H1 (cell line): ENCODE results near the gene LOXL4. TPM values are rescaled to one million over a fixed set of nuclear protein-coding genes. Genes with fewer than 3 reads are reported as not detected.

Source experiments
- CTCF ChIA-PET: fragments of 300-600 bp; sonication (Branson Sonifier 250); formaldehyde crosslinking; loops from one replicate; lab custom pipeline; 2021; ENCODE audit not compliant: partially characterized antibody; lab: Charles Lee
- POLR2A ChIA-PET: fragments of 300-600 bp; sonication (Branson Sonifier 250); formaldehyde crosslinking; loops from one replicate; lab custom pipeline; 2021; ENCODE audit warnings: inconsistent platforms; ENCODE audit not compliant: partially characterized antibody; lab: Charles Lee
- DNase-seq, 2 experiments: peaks; one replicate each; pipeline versions ENCODE4 v3.0.0 to v3.0.0-alpha.2; 2010 to 2022; ENCODE audit warnings: low spot score in 2 of 2, low read depth in 1 of 2, mixed read lengths in 1 of 2
- FAIRE-seq: peaks from 2 replicates; lab custom pipeline; 2011; peaks lifted over from hg19 to GRCh38; lab: Jason Lieb, UNC
- H2AFZ ChIP-seq: 2 replicates; pipeline ENCODE4 v1.8.1; 2012; ENCODE audit warnings: low read length, inconsistent platforms
- H2AK5ac ChIP-seq: 2 replicates; pipeline ENCODE4 v1.6.1; 2013; ENCODE audit warnings: low read depth, low read length
- H2BK120ac ChIP-seq: replicated peaks from 2 replicates; pipeline ENCODE3; 2013; ENCODE audit warnings: low read depth, low read length, inconsistent platforms
- H2BK12ac ChIP-seq: 2 replicates; pipeline ENCODE4 v1.6.1; 2013; ENCODE audit warnings: low read depth, low read length
- H2BK15ac ChIP-seq: 2 replicates; pipeline ENCODE4 v1.6.1; 2013; ENCODE audit warnings: low read length
- H2BK20ac ChIP-seq: 2 replicates; pipeline ENCODE4 v1.6.1; 2013; ENCODE audit warnings: low read length
- H2BK5ac ChIP-seq: 2 replicates; pipeline ENCODE4 v1.6.1; 2013; ENCODE audit warnings: low read depth, low read length
- H3K14ac ChIP-seq: 2 replicates; pipeline ENCODE4 v1.6.1; 2013; ENCODE audit warnings: inconsistent platforms; ENCODE audit not compliant: insufficient read length
- H3K18ac ChIP-seq: 2 replicates; pipeline ENCODE4 v1.6.1; 2013; ENCODE audit warnings: low read length; ENCODE audit errors: extremely low read depth
- H3K23ac ChIP-seq: 2 replicates; pipeline ENCODE4 v1.6.1; 2013; ENCODE audit warnings: inconsistent platforms; ENCODE audit not compliant: insufficient read length
- H3K23me2 ChIP-seq: 2 replicates; pipeline ENCODE4 v1.6.1; 2013; ENCODE audit warnings: low read depth, low read length
- H3K27ac ChIP-seq: 2 replicates; pipeline ENCODE4 v1.6.1; 2011; ENCODE audit warnings: low read depth, low read length, inconsistent platforms
- H3K27me3 ChIP-seq, 4 experiments: replicated peaks in 1 of 4; 1 replicate in 1 of 4; 2 replicates in 3 of 4; pipeline versions ENCODE4 v1.6.1 to v1.8.1; 2011 to 2013; ENCODE audit warnings: low read length in 3 of 4, mild to moderate bottlenecking in 3 of 4, inconsistent platforms in 2 of 4, mixed read lengths in 2 of 4, moderate library complexity in 1 of 4; ENCODE audit not compliant: control insufficient read depth in 3 of 4, insufficient read depth in 3 of 4; ENCODE audit errors: extremely low read depth in 1 of 4
- H3K36me3 ChIP-seq, 4 experiments: 2 replicates each; pipeline versions ENCODE4 v1.6.1 to v1.8.1; 2011 to 2013; ENCODE audit warnings: mild to moderate bottlenecking in 4 of 4, low read length in 3 of 4, moderate library complexity in 2 of 4, control low read depth in 1 of 4, inconsistent platforms in 1 of 4; ENCODE audit not compliant: insufficient read depth in 4 of 4, control insufficient read depth in 2 of 4
- H3K4ac ChIP-seq: replicated peaks from 2 replicates; pipeline ENCODE3; 2013; ENCODE audit warnings: low read length, low read depth, mixed read lengths, inconsistent platforms; ENCODE audit not compliant: insufficient read length
- H3K4me1 ChIP-seq, 4 experiments: replicated peaks in 1 of 4; 1 replicate in 1 of 4; 2 replicates in 3 of 4; pipeline versions ENCODE4 v1.6.1 to v1.8.1; 2011 to 2013; ENCODE audit warnings: low read length in 3 of 4, inconsistent platforms in 2 of 4, mixed read lengths in 1 of 4; ENCODE audit not compliant: insufficient read depth in 4 of 4, control insufficient read depth in 3 of 4
- H3K4me2 ChIP-seq, 2 experiments: 2 replicates each; pipeline versions ENCODE4 v1.6.1 to v1.8.1; 2011 to 2013; ENCODE audit warnings: low read depth in 2 of 2, low read length in 2 of 2, control low read depth in 1 of 2, inconsistent platforms in 1 of 2, mild to moderate bottlenecking in 1 of 2; ENCODE audit not compliant: insufficient read depth in 1 of 2
- H3K4me3 ChIP-seq, 4 experiments: fragments of 200-600, 300-600 bp in 1 of 4; sonication (generic), shearing (Covaris generic), sonication (Bioruptor Twin) in 1 of 4; 2 replicates each; pipeline versions ENCODE4 v1.5.1 to v1.8.1; 2011 to 2016; ENCODE audit warnings: low read length in 4 of 4, low read depth in 3 of 4, control low read depth in 2 of 4, inconsistent platforms in 2 of 4, mild to moderate bottlenecking in 2 of 4, mixed read lengths in 1 of 4, moderate library complexity in 1 of 4; ENCODE audit not compliant: insufficient read depth in 2 of 4; ENCODE audit errors: extremely low read depth in 1 of 4
- H3K56ac ChIP-seq: replicated peaks from 2 replicates; pipeline ENCODE3; 2013; ENCODE audit warnings: low read depth, mild to moderate bottlenecking, mixed read lengths, low read length, inconsistent platforms; ENCODE audit not compliant: insufficient read length
- H3K79me1 ChIP-seq: 2 replicates; pipeline ENCODE4 v1.6.1; 2013; ENCODE audit warnings: low read depth, low read length, control low read depth
- H3K79me2 ChIP-seq, 2 experiments: 2 replicates each; pipeline versions ENCODE4 v1.6.1 to v1.8.1; 2012 to 2013; ENCODE audit warnings: low read length in 2 of 2, mild to moderate bottlenecking in 2 of 2, inconsistent platforms in 1 of 2; ENCODE audit not compliant: insufficient read depth in 2 of 2, control insufficient read depth in 1 of 2
- H3K9ac ChIP-seq, 4 experiments: replicated peaks in 1 of 4; 1 replicate in 1 of 4; 2 replicates in 3 of 4; pipeline versions ENCODE4 v1.6.1 to v1.8.1; 2011 to 2013; ENCODE audit warnings: low read depth in 3 of 4, low read length in 3 of 4, control low read depth in 2 of 4, mild to moderate bottlenecking in 2 of 4, moderate library complexity in 2 of 4, inconsistent platforms in 1 of 4; ENCODE audit errors: extremely low read depth in 1 of 4
- H3K9me3 ChIP-seq, 2 experiments: 2 replicates each; pipeline versions ENCODE4 v1.6.1 to v1.8.1; 2012 to 2013; ENCODE audit warnings: mild to moderate bottlenecking in 2 of 2, moderate library complexity in 2 of 2, control low read depth in 1 of 2, inconsistent platforms in 1 of 2, low read depth in 1 of 2, low read length in 1 of 2, mixed read lengths in 1 of 2; ENCODE audit not compliant: insufficient read depth in 2 of 2
- H4K20me1 ChIP-seq, 2 experiments: replicated peaks in 1 of 2; 2 replicates each; pipeline versions ENCODE3 to v1.8.1; 2011 to 2013; ENCODE audit warnings: inconsistent platforms in 2 of 2, low read length in 2 of 2, mild to moderate bottlenecking in 1 of 2; ENCODE audit not compliant: insufficient read depth in 2 of 2, control insufficient read depth in 1 of 2
- H4K5ac ChIP-seq: 2 replicates; pipeline ENCODE4 v1.6.1; 2013; ENCODE audit warnings: low read length, low read depth, mixed read lengths, inconsistent platforms; ENCODE audit not compliant: insufficient read length
- H4K8ac ChIP-seq: 2 replicates; pipeline ENCODE4 v1.8.0; 2013; ENCODE audit warnings: mild to moderate bottlenecking, moderate library complexity, low read length, inconsistent platforms; ENCODE audit not compliant: insufficient read depth; ENCODE audit errors: extremely low read depth
- H4K91ac ChIP-seq: replicated peaks from 2 replicates; pipeline ENCODE3; 2013; ENCODE audit warnings: low read length, mixed read lengths, inconsistent platforms; ENCODE audit not compliant: insufficient read length
- ASH2L ChIP-seq: fragments of 200-600, 300-600 bp; sonication (generic); IDR thresholded peaks from one replicate; pipeline ENCODE4 v1.7.1; 2017; ENCODE audit warnings: low read length
- CTCF ChIP-seq, 3 experiments: IDR thresholded peaks; 1 replicate in 2 of 3; 2 replicates in 1 of 3; pipeline versions ENCODE4 v1.5.1 to v1.6.1; 2011; ENCODE audit warnings: low read length in 3 of 3, mild to moderate bottlenecking in 3 of 3, inconsistent platforms in 2 of 3, low read depth in 1 of 3, moderate library complexity in 1 of 3; ENCODE audit not compliant: insufficient read depth in 1 of 3; ENCODE audit errors: control extremely low read depth in 1 of 3
- E2F6 ChIP-seq: IDR thresholded peaks from 2 replicates; pipeline ENCODE4 v1.6.1; 2012; ENCODE audit warnings: inconsistent platforms
- NANOG ChIP-seq: IDR thresholded peaks from 2 replicates; pipeline ENCODE4 v1.6.1; 2011; ENCODE audit warnings: low read length, low read depth, mild to moderate bottlenecking, inconsistent platforms; ENCODE audit not compliant: insufficient read depth, poor library complexity, severe bottlenecking
- SIN3A ChIP-seq, 2 experiments: IDR thresholded peaks in 1 of 2; conservative IDR thresholded peaks in 1 of 2; 2 replicates each; pipeline ENCODE4 v1.6.1; 2011 to 2012; ENCODE audit warnings: low read length in 2 of 2, improper control_type of control experiment in 1 of 2, low read depth in 1 of 2, mild to moderate bottlenecking in 1 of 2
- SIX5 ChIP-seq: IDR thresholded peaks from 2 replicates; pipeline ENCODE4 v1.6.1; 2011; ENCODE audit warnings: mild to moderate bottlenecking, low read depth, low read length
- SP2 ChIP-seq: IDR thresholded peaks from 2 replicates; pipeline ENCODE4 v1.6.1; 2012; ENCODE audit warnings: mild to moderate bottlenecking, low read length, inconsistent platforms
- TAF7 ChIP-seq: optimal IDR thresholded peaks from 2 replicates; pipeline ENCODE3; 2011; ENCODE audit warnings: low read depth, mild to moderate bottlenecking, inconsistent platforms, low read length, moderate library complexity, borderline replicate concordance
- TBP ChIP-seq: IDR thresholded peaks from 2 replicates; pipeline ENCODE4 v1.6.1; 2011; ENCODE audit warnings: low read depth, low read length, improper control_type of control experiment
- polyA plus RNA-seq, 7 experiments: library from polyadenylated mRNA; depleted of rRNA in 3 of 7; stranded (reverse) in 5 of 7; unstranded in 2 of 7; fragments of >200 nt in 5 of 7; fragments of 200-250 nt in 2 of 7; gene quantifications; 1 replicate in 5 of 7; 2 replicates in 1 of 7; 4 replicates in 1 of 7; pipeline versions ENCODE4 v1.2.1 to v1.2.3, GENCODE V29; 2011 to 2013; ENCODE audit warnings: missing spikeins in 2 of 7, mixed read lengths in 2 of 7
- total RNA-seq: library from RNA; stranded (reverse); fragmentation: NEBNext Ultra II Directional; extraction: Animal tissue kit (Norgen Biotek cat#: 25700); gene quantifications from 2 replicates; pipeline ENCODE4 v1.2.1, GENCODE V29; 2021
- TF ChIP-seq, protein P1 (sequence below): IDR thresholded peaks from 2 replicates; pipeline ENCODE4 v1.6.1; 2011; ENCODE audit warnings: low read length, improper control_type of control experiment

Gene LOXL4
- total and polyA plus RNA-seq, 2 of the 8 experiments (the other 6 are each of a cell fraction or from before 2014, with no cell fraction given) = 0.13 to 0.27 TPM

GRCh38 chr10:98316661-98317060 is 48.7 kb upstream of the LOXL4 start:
- H2BK5ac ChIP-seq = no peak overlapping the region
- no peak overlapping the region for H2BK20ac ChIP-seq
- no peak for FAIRE-seq
- H2BK15ac ChIP-seq = no peak overlapping the region
- H3K4ac ChIP-seq = no peak overlapping the region
- CTCF ChIA-PET = interaction anchor here (1.0 to 2.2 kb wide), 4 partner anchors 14 to 146 kb away, joined by 4 to 11 read pairs (median 5); no protein-coding TSS in a partner anchor
- H3K4me1 ChIP-seq = peaks cover 0 to 3% (median 0%) of the 10 kb centered on the region in 4 experiments; a peak in 3 of 7 replicates
- no peak overlapping the region for H4K5ac ChIP-seq
- no peak overlapping the region for H3K14ac ChIP-seq
- H3K9me3 ChIP-seq = no peaks in the 10 kb centered on the region
- no peak for DNase-seq
- POLR2A ChIA-PET = no interaction called here
- H3K23me2 ChIP-seq = no peaks in the 10 kb centered on the region
- no peak overlapping the region for H3K27ac ChIP-seq
- H2BK120ac ChIP-seq = no peak overlapping the region
- H3K56ac ChIP-seq = no peak overlapping the region
- H3K18ac ChIP-seq = no peak overlapping the region
- no peak overlapping the region for H3K4me2 ChIP-seq
- no peak overlapping the region for H3K4me3 ChIP-seq
- no peaks in the 10 kb centered on the region for H3K27me3 ChIP-seq
- no peak overlapping the region for H2AFZ ChIP-seq
- no peak overlapping the region for H4K91ac ChIP-seq
- H3K79me1 ChIP-seq = no peaks in the 10 kb centered on the region
- H4K20me1 ChIP-seq = no peaks in the 10 kb centered on the region
- no peak overlapping the region for H3K23ac ChIP-seq
- TF ChIP-seq, protein P1, sequence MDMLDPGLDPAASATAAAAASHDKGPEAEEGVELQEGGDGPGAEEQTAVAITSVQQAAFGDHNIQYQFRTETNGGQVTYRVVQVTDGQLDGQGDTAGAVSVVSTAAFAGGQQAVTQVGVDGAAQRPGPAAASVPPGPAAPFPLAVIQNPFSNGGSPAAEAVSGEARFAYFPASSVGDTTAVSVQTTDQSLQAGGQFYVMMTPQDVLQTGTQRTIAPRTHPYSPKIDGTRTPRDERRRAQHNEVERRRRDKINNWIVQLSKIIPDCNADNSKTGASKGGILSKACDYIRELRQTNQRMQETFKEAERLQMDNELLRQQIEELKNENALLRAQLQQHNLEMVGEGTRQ = no peak
- TF ChIP-seq TAF7 (no peak), SP2 (no peak), ASH2L (no peak), SIX5 (no peak), TBP (no peak), SIN3A (conservative IDR thresholded peaks at IDR 0.05 in 1 of 2, IDR thresholded peaks at IDR 0.05 in 1 of 2; ENCODE audit: low read depth in 1 of 2, low read length in 2 of 2) (no peak), NANOG (no peak), CTCF (IDR thresholded peaks at IDR 0.05; ENCODE audit: control extremely low read depth in 1 of 3, insufficient read depth in 1 of 3, low read depth in 1 of 3, low read length in 3 of 3) (no peak), E2F6 (no peak)
- H4K8ac ChIP-seq = no peak overlapping the region
- H2AK5ac ChIP-seq = no peak overlapping the region
- no peaks in the 10 kb centered on the region for H3K79me2 ChIP-seq
- no peak overlapping the region for H2BK12ac ChIP-seq
- H3K36me3 ChIP-seq = no peaks in the 10 kb centered on the region
- no peak overlapping the region for H3K9ac ChIP-seq
